Activated CD4-positive, alpha-beta T cell treated with anti-CD3 and anti-CD28 coated beads for 36 hours (primary cell): ENCODE measurements around the gene PARD6A. TPM values are rescaled to one million over a fixed set of nuclear protein-coding genes. Genes with fewer than 3 reads are reported as not detected.
A peak's percentile ranks its signal among the peaks of the same experiment; 100 is the strongest.

Source experiments
- ATAC-seq: fragments of 200-7000 bp; cut with Tn5 transposase; one replicate; pipeline ENCODE4 v1.10.0; 2021; ENCODE audit warnings: mild to moderate bottlenecking, moderate library complexity
- CTCF ChIA-PET: fragments of 350-600 bp; sonication (Branson Sonifier 250); formaldehyde crosslinking; loops from one replicate; lab custom pipeline; 2021; ENCODE audit warnings: antibody characterized with exemption; lab: Charles Lee
- POLR2A ChIA-PET: fragments of 350-600 bp; sonication (Branson Sonifier 250); formaldehyde crosslinking; loops from one replicate; lab custom pipeline; 2021; ENCODE audit warnings: antibody characterized with exemption, inconsistent platforms; lab: Charles Lee
- DNase-seq: peaks from one replicate; pipeline ENCODE4 v3.0.0-alpha.2; 2020
- H3K27ac Mint-ChIP-seq: one replicate; pipeline ENCODE4 v1.8.0; 2021; ENCODE audit warnings: mixed read lengths
- H3K27me3 Mint-ChIP-seq: one replicate; pipeline ENCODE4 v1.8.0; 2021; ENCODE audit warnings: mixed read lengths
- H3K36me3 Mint-ChIP-seq: one replicate; pipeline ENCODE4 v1.8.0; 2021; ENCODE audit warnings: low read depth, mixed read lengths
- H3K4me1 Mint-ChIP-seq: one replicate; pipeline ENCODE4 v1.8.0; 2021; ENCODE audit warnings: mixed read lengths
- H3K4me3 Mint-ChIP-seq: one replicate; pipeline ENCODE4 v1.8.0; 2021; ENCODE audit warnings: mild to moderate bottlenecking, moderate library complexity, mixed read lengths
- H3K9me3 Mint-ChIP-seq: one replicate; pipeline ENCODE4 v1.8.0; 2021; ENCODE audit warnings: low read depth, mixed read lengths
- intact Hi-C, 2 experiments: fragments of 100-400 bp; cut with DNase I in 1 of 2; cut with micrococcal nuclease in 1 of 2; formaldehyde crosslinking; loops; one replicate each; pipeline versions ENCODE4 v1.14.2 to v1.15.1; 2022 to 2024; cut with DNase I, micrococcal nuclease
- total RNA-seq, 2 experiments: library from RNA; stranded (reverse); gene quantifications; one replicate each; pipeline ENCODE4 v1.2.3, GENCODE V29; 2021

Gene PARD6A
- total RNA-seq = 1 to 10 TPM; 7.8 to 8.7 TPM

GRCh38 chr16:67660564-67661028 lies at the start of gene PARD6A:
Gene PARD6A, plus strand, starts transcription at chr16:67660960. Its CDS starts 79 bp downstream, at chr16:67661039.
- H3K4me3 Mint-ChIP-seq = peak within 1 kb of the TSS; percentile 90
- DNase-seq (peak; percentile 98), ATAC-seq (peak; percentile 83)
- no peaks in the 10 kb centered on the region for H3K9me3 Mint-ChIP-seq
- H3K27ac Mint-ChIP-seq = peak within 1 kb of the TSS; percentile 91
- peaks cover 21% of the 10 kb centered on the region for H3K4me1 Mint-ChIP-seq
- intact Hi-C loops = loop anchor here (1.0 to 5.0 kb wide), 22 partner anchors 16 to 1527 kb away; partner anchors contain the start of genes ATP6V0D1 (in 2 of the 2), CTCF (in 2 of the 2), FHOD1 (in 2 of the 2) and NFATC3 (in 2 of the 2)
- CTCF ChIA-PET = interaction anchor here (0.6 to 7.4 kb wide), 11 partner anchors 10 to 259 kb away, joined by 3 to 77 read pairs (median 4); partner anchors contain the start of genes CARMIL2 and CTCF
- peaks cover 27% of the 10 kb centered on the region for H3K36me3 Mint-ChIP-seq
- POLR2A ChIA-PET = interaction anchor here (0.7 to 1.5 kb wide), 7 partner anchors 10 to 184 kb away, joined by 3 to 13 read pairs (median 4); partner anchors contain the start of genes ATP6V0D1, CARMIL2, CTCF and RANBP10
- H3K27me3 Mint-ChIP-seq = no peaks in the 10 kb centered on the region

GRCh38 chr16:67613808-67614207 lies 47.0 kb upstream of the PARD6A start:
- Mint-ChIP-seq H3K4me3 (no peak overlapping the region), H3K4me1 (no peaks in the 10 kb centered on the region), H3K27ac (no peak overlapping the region), H3K27me3 (no peaks in the 10 kb centered on the region), H3K9me3 (no peaks in the 10 kb centered on the region), H3K36me3 (peaks cover 35% of the 10 kb centered on the region)
- DNase-seq (peak; percentile 46), ATAC-seq (peak; percentile 60)
- ChIA-PET POLR2A (no interaction called here), CTCF (interaction anchor here (0.6 to 1.7 kb wide), 4 partner anchors 9 to 92 kb away, joined by 3 to 6 read pairs (median 5); partner anchors contain the start of gene ACD)
- intact Hi-C loops = loop anchor here in 1 of 2 experiments (5.0 kb wide), 1 partner anchor 37 kb away; no protein-coding TSS in a partner anchor

GRCh38 chr16:67628216-67628615 lies 32.5 kb upstream of the PARD6A start:
- ChIA-PET CTCF (interaction anchor here (0.8 to 2.9 kb wide), 3 partner anchors 10 to 81 kb away, joined by 3 to 8 read pairs (median 4); no protein-coding TSS in a partner anchor), POLR2A (interaction anchor here (0.6 to 0.7 kb wide), 2 partner anchors 132 to 352 kb away, joined by 3 read pairs; no protein-coding TSS in a partner anchor)
- no peaks in the 10 kb centered on the region for H3K9me3 Mint-ChIP-seq
- H3K4me1 Mint-ChIP-seq = no peaks in the 10 kb centered on the region
- DNase-seq (no peak), ATAC-seq (no peak)
- H3K36me3 Mint-ChIP-seq = peaks cover 43% of the 10 kb centered on the region
- no peak overlapping the region for H3K4me3 Mint-ChIP-seq
- intact Hi-C loops = no loop called here
- H3K27me3 Mint-ChIP-seq = no peaks in the 10 kb centered on the region
- no peak overlapping the region for H3K27ac Mint-ChIP-seq

- H3K36me3 Mint-ChIP-seq = peaks cover 36% of the 10 kb centered on the region
- intact Hi-C loops = no loop called here
- H3K27ac Mint-ChIP-seq = no peak overlapping the region
- H3K4me1 Mint-ChIP-seq = no peaks in the 10 kb centered on the region
- ChIA-PET CTCF (interaction anchor here (0.7 to 1.5 kb wide), 5 partner anchors 21 to 138 kb away, joined by 3 to 5 read pairs (median 3); no protein-coding TSS in a partner anchor), POLR2A (no interaction called here)
- ATAC-seq = no peak
- no peak for DNase-seq
- H3K4me3 Mint-ChIP-seq = no peak overlapping the region
- H3K9me3 Mint-ChIP-seq = no peaks in the 10 kb centered on the region
- H3K27me3 Mint-ChIP-seq = no peaks in the 10 kb centered on the region
Observed at GRCh38 chr16:67632415-67633172, 28.2 kb upstream of the PARD6A start.

- Mint-ChIP-seq H3K27ac (no peak overlapping the region), H3K36me3 (peaks cover 21% of the 10 kb centered on the region), H3K4me1 (no peaks in the 10 kb centered on the region), H3K4me3 (no peak overlapping the region), H3K9me3 (no peaks in the 10 kb centered on the region), H3K27me3 (no peaks in the 10 kb centered on the region)
- ChIA-PET CTCF (no interaction called here), POLR2A (no interaction called here)
- DNase-seq (no peak), ATAC-seq (no peak)
- intact Hi-C loops = no loop called here
Observed at GRCh38 chr16:67636713-67637112, 24.0 kb upstream of the PARD6A start.

- ATAC-seq (no peak), DNase-seq (no peak)
- peaks cover 15% of the 10 kb centered on the region for H3K36me3 Mint-ChIP-seq
- intact Hi-C loops = no loop called here
- H3K27ac Mint-ChIP-seq = no peak overlapping the region
- ChIA-PET POLR2A (no interaction called here), CTCF (interaction anchor here (0.6 to 2.3 kb wide), 4 partner anchors 81 to 156 kb away, joined by 3 to 16 read pairs (median 4); partner anchors contain the start of gene ATP6V0D1)
- no peaks in the 10 kb centered on the region for H3K27me3 Mint-ChIP-seq
- no peaks in the 10 kb centered on the region for H3K4me1 Mint-ChIP-seq
- H3K4me3 Mint-ChIP-seq = no peak overlapping the region
- no peaks in the 10 kb centered on the region for H3K9me3 Mint-ChIP-seq
Observed at GRCh38 chr16:67637625-67638024, 23.1 kb upstream of the PARD6A start.

- Mint-ChIP-seq H3K4me3 (no peak overlapping the region), H3K4me1 (peaks cover 12% of the 10 kb centered on the region), H3K9me3 (no peaks in the 10 kb centered on the region), H3K36me3 (peaks cover 11% of the 10 kb centered on the region), H3K27me3 (no peaks in the 10 kb centered on the region), H3K27ac (no peak overlapping the region)
- CTCF ChIA-PET = interaction anchor here (0.7 to 6.8 kb wide), 9 partner anchors 18 to 318 kb away, joined by 3 to 86 read pairs (median 7); partner anchors contain the start of genes ACD, C16orf86, CTCF and ENKD1
- intact Hi-C loops = loop anchor here in 1 of 2 experiments (2.0 kb wide), 1 partner anchor 23 kb away; no protein-coding TSS in a partner anchor
- ATAC-seq (no peak), DNase-seq (no peak)
- POLR2A ChIA-PET = no interaction called here
Observed at GRCh38 chr16:67641779-67642708, 18.7 kb upstream of the PARD6A start.

GRCh38 chr16:67644038-67644437 lies 16.7 kb upstream of the PARD6A start:
- Mint-ChIP-seq H3K9me3 (no peaks in the 10 kb centered on the region), H3K27me3 (no peaks in the 10 kb centered on the region), H3K4me3 (peak overlapping the region; percentile 84), H3K4me1 (peaks cover 12% of the 10 kb centered on the region), H3K36me3 (peaks cover 15% of the 10 kb centered on the region), H3K27ac (peak overlapping the region; percentile 65)
- DNase-seq (no peak), ATAC-seq (no peak)
- intact Hi-C loops = loop anchor here (1.0 to 2.0 kb wide), 6 partner anchors 15 to 163 kb away; partner anchors contain the start of genes ACD (in 1 of the 2), ATP6V0D1 (in 1 of the 2), CTCF (in 1 of the 2) and PARD6A (in 1 of the 2)
- ChIA-PET CTCF (interaction anchor here (0.6 to 6.8 kb wide), 17 partner anchors 16 to 163 kb away, joined by 3 to 86 read pairs (median 4); partner anchors contain the start of genes ACD, ATP6V0D1, C16orf86 and CTCF), POLR2A (interaction anchor here (0.9 kb wide), 1 partner anchor 90 kb away, joined by 3 read pairs; no protein-coding TSS in a partner anchor)

GRCh38 chr16:67645397-67646121 lies 15.2 kb upstream of the PARD6A start:
- Mint-ChIP-seq H3K27me3 (no peaks in the 10 kb centered on the region), H3K4me1 (peaks cover 12% of the 10 kb centered on the region), H3K36me3 (peaks cover 25% of the 10 kb centered on the region), H3K9me3 (no peaks in the 10 kb centered on the region), H3K27ac (peak overlapping the region; percentile 90), H3K4me3 (peak overlapping the region; percentile 84)
- POLR2A ChIA-PET = interaction anchor here (0.8 to 1.8 kb wide), 5 partner anchors 11 to 164 kb away, joined by 3 to 7 read pairs (median 3); partner anchors contain the start of genes ACD and ATP6V0D1
- intact Hi-C loops = loop anchor here in 1 of 2 experiments (1.0 to 2.0 kb wide), 2 partner anchors 13 to 83 kb away; partner anchors contain the start of gene CTCF
- ATAC-seq (peak; percentile 25), DNase-seq (peak; percentile 41)
- CTCF ChIA-PET = interaction anchor here (0.7 to 6.8 kb wide), 22 partner anchors 15 to 634 kb away, joined by 3 to 86 read pairs (median 4); partner anchors contain the start of genes ACD, C16orf86, CTCF and PARD6A
